B cell (primary cell): ENCODE results near the gene CCDC74B.
"Not testable (repeated sequence)": the region's sequence is repeated elsewhere in the genome, so short reads cannot be mapped to it uniquely, and the experiment has no call there.

Experiments used
- EZH2 ChIP-seq: IDR thresholded peaks from 2 replicates; pipeline ENCODE4 v1.6.1; 2012; ENCODE audit warnings: borderline replicate concordance, low read depth, mild to moderate bottlenecking, moderate library complexity, low read length; ENCODE audit not compliant: insufficient read depth, poor library complexity, severe bottlenecking
- TF ChIP-seq, protein P1 (sequence below): fragments of 200-600 bp; IDR thresholded peaks from one replicate; pipeline ENCODE4 v1.8.0; 2022; ENCODE audit warnings: antibody characterized with exemption, mild to moderate bottlenecking

DNA sequence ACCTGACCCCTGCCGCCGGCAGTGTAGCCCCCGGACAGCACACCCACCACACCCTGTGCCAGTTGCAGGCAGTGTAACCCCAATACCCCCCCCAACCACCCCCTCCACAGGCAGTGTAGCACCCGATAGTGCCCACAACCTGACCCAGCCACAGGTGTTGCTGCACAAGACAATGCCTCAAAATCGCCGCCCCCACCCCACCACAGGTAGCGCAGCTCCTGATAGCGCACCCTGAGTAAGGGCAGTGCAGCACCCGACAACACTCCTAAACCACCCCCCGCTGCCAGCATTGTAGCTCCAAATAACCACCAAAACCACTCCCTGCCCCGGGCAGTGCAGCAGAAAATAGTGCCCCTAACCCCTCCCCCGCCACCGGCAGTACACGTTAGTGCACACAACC is 16.4 kb downstream of the CCDC74B start:
- TF ChIP-seq, protein P1, sequence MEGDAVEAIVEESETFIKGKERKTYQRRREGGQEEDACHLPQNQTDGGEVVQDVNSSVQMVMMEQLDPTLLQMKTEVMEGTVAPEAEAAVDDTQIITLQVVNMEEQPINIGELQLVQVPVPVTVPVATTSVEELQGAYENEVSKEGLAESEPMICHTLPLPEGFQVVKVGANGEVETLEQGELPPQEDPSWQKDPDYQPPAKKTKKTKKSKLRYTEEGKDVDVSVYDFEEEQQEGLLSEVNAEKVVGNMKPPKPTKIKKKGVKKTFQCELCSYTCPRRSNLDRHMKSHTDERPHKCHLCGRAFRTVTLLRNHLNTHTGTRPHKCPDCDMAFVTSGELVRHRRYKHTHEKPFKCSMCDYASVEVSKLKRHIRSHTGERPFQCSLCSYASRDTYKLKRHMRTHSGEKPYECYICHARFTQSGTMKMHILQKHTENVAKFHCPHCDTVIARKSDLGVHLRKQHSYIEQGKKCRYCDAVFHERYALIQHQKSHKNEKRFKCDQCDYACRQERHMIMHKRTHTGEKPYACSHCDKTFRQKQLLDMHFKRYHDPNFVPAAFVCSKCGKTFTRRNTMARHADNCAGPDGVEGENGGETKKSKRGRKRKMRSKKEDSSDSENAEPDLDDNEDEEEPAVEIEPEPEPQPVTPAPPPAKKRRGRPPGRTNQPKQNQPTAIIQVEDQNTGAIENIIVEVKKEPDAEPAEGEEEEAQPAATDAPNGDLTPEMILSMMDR: not testable (repeated sequence)
- not testable (repeated sequence) for TF ChIP-seq EZH2
